ENCODE data around the gene SEMA3C. TPM values are rescaled to one million over a fixed set of nuclear protein-coding genes. Genes with fewer than 3 reads are reported as not detected.

The SEMA3C gene
- total RNA-seq, 2 experiments from 2014 or later = 0.08 TPM

- no peak overlapping the region for H3K27ac Mint-ChIP-seq
- H3K36me3 ChIP-seq (ENCODE audit: insufficient read depth, low read length) = no peaks in the 10 kb centered on the region
- DNase-seq (no peak), ATAC-seq (ENCODE audit: poor library complexity) (no peak)
- H3K9me3 Mint-ChIP-seq = no peaks in the 10 kb centered on the region
- H3K36me3 Mint-ChIP-seq (ENCODE audit: low read depth) = no peaks in the 10 kb centered on the region
- TF ChIP-seq CTCF (IDR thresholded peaks at IDR 0.05) = no peak
- intact Hi-C loops (cut with DNase I, micrococcal nuclease) = no loop called here
- ChIA-PET POLR2A (no interaction called here), CTCF (no interaction called here)
- no peaks in the 10 kb centered on the region for H3K4me1 ChIP-seq (ENCODE audit: insufficient read depth, low read length)
- no peaks in the 10 kb centered on the region for H3K27me3 Mint-ChIP-seq
- no peaks in the 10 kb centered on the region for H3K9me3 ChIP-seq (ENCODE audit: control insufficient read depth in 1 of 2, insufficient read depth in 1 of 2, low read length in 2 of 2)
- H3K27me3 ChIP-seq (ENCODE audit: control insufficient read depth in 1 of 2, insufficient read depth in 2 of 2, low read length in 2 of 2) = no peaks in the 10 kb centered on the region
- H3K27ac ChIP-seq (ENCODE audit: low read depth in 1 of 2, low read length in 2 of 2) = no peak overlapping the region
- H3K4me3 ChIP-seq (ENCODE audit: low read length) = no peak overlapping the region
- H3K4me1 Mint-ChIP-seq (ENCODE audit: low read depth) = no peaks in the 10 kb centered on the region
- no peak overlapping the region for H3K4me3 Mint-ChIP-seq
These were observed 13.5 kb downstream of the SEMA3C start for GRCh38 chr7:80905334-80905733.

GRCh38 chr7:80902716-80903308, 16.0 kb downstream of the SEMA3C start:
- intact Hi-C loops (cut with DNase I, micrococcal nuclease) = no loop called here
- H3K27ac ChIP-seq (ENCODE audit: low read depth in 1 of 2, low read length in 2 of 2) = no peak overlapping the region
- Mint-ChIP-seq H3K4me3 (no peak overlapping the region), H3K36me3 (ENCODE audit: low read depth) (no peaks in the 10 kb centered on the region), H3K9me3 (no peaks in the 10 kb centered on the region), H3K27ac (no peak overlapping the region), H3K4me1 (ENCODE audit: low read depth) (no peaks in the 10 kb centered on the region), H3K27me3 (no peaks in the 10 kb centered on the region)
- no peaks in the 10 kb centered on the region for H3K36me3 ChIP-seq (ENCODE audit: insufficient read depth, low read length)
- H3K27me3 ChIP-seq (ENCODE audit: control insufficient read depth in 1 of 2, insufficient read depth in 2 of 2, low read length in 2 of 2) = no peaks in the 10 kb centered on the region
- ChIA-PET POLR2A (no interaction called here), CTCF (no interaction called here)
- peaks cover 0 to 4% of the 10 kb centered on the region in 2 experiments for H3K9me3 ChIP-seq (ENCODE audit: control insufficient read depth in 1 of 2, insufficient read depth in 1 of 2, low read length in 2 of 2)
- no peak for ATAC-seq (ENCODE audit: poor library complexity)
- no peak for DNase-seq
- no peak for TF ChIP-seq CTCF (IDR thresholded peaks at IDR 0.05)
- H3K4me3 ChIP-seq (ENCODE audit: low read length) = no peak overlapping the region
- H3K4me1 ChIP-seq (ENCODE audit: insufficient read depth, low read length) = no peaks in the 10 kb centered on the region

GRCh38 chr7:80902019-80902418, 16.8 kb downstream of the SEMA3C start:
- H3K36me3 Mint-ChIP-seq (ENCODE audit: low read depth) = no peaks in the 10 kb centered on the region
- no peaks in the 10 kb centered on the region for H3K27me3 ChIP-seq (ENCODE audit: control insufficient read depth in 1 of 2, insufficient read depth in 2 of 2, low read length in 2 of 2)
- H3K4me1 Mint-ChIP-seq (ENCODE audit: low read depth) = no peaks in the 10 kb centered on the region
- TF ChIP-seq CTCF (IDR thresholded peaks at IDR 0.05) = no peak
- H3K4me1 ChIP-seq (ENCODE audit: insufficient read depth, low read length) = no peaks in the 10 kb centered on the region
- H3K4me3 Mint-ChIP-seq = no peak overlapping the region
- peaks cover 0 to 4% of the 10 kb centered on the region in 2 experiments for H3K9me3 ChIP-seq (ENCODE audit: control insufficient read depth in 1 of 2, insufficient read depth in 1 of 2, low read length in 2 of 2)
- POLR2A ChIA-PET = no interaction called here
- H3K27me3 Mint-ChIP-seq = no peaks in the 10 kb centered on the region
- CTCF ChIA-PET = no interaction called here
- no peaks in the 10 kb centered on the region for H3K36me3 ChIP-seq (ENCODE audit: insufficient read depth, low read length)
- no peak for ATAC-seq (ENCODE audit: poor library complexity)
- no peak overlapping the region for H3K4me3 ChIP-seq (ENCODE audit: low read length)
- H3K27ac ChIP-seq (ENCODE audit: low read depth in 1 of 2, low read length in 2 of 2) = no peak overlapping the region
- intact Hi-C loops (cut with DNase I, micrococcal nuclease) = no loop called here
- H3K9me3 Mint-ChIP-seq = peaks cover 2% of the 10 kb centered on the region
- DNase-seq = no peak
- no peak overlapping the region for H3K27ac Mint-ChIP-seq

All from CD4-positive, alpha-beta T cell (primary cell).